B cell (primary cell): Measurements from ENCODE around the gene BNC2. TPM values are rescaled to one million over a fixed set of nuclear protein-coding genes. Genes with fewer than 3 reads are reported as not detected.

ENCODE experiments used
- ATAC-seq: fragments of 200-7000 bp; cut with Tn5 transposase; one replicate; pipeline ENCODE4 v1.10.0; 2021; ENCODE audit warnings: low read depth, mild to moderate bottlenecking, moderate number of reproducible peaks, moderate library complexity
- CTCF ChIA-PET: fragments of 350-600 bp; sonication (Branson Sonifier 250); formaldehyde crosslinking; loops from one replicate; lab custom pipeline; 2021; ENCODE audit warnings: antibody characterized with exemption, inconsistent platforms; lab: Charles Lee
- POLR2A ChIA-PET: fragments of 350-600 bp; sonication (Branson Sonifier 250); formaldehyde crosslinking; loops from one replicate; lab custom pipeline; 2021; ENCODE audit warnings: antibody characterized with exemption; lab: Charles Lee
- DNase-seq: peaks from one replicate; pipeline ENCODE4 v3.0.0; 2013
- H2AFZ ChIP-seq: 2 replicates; pipeline ENCODE4 v1.6.1; 2012; ENCODE audit warnings: mild to moderate bottlenecking, low read depth, low read length; ENCODE audit not compliant: insufficient read depth, poor library complexity, severe bottlenecking
- H3K27ac ChIP-seq, 2 donors: 1 replicate in 1 of 2; 2 replicates in 1 of 2; pipeline ENCODE4 v1.5.1; 2012 to 2013; ENCODE audit warnings: low read length in 2 of 2, mild to moderate bottlenecking in 2 of 2, moderate library complexity in 1 of 2
- H3K27me3 ChIP-seq, 4 experiments: fragments of 200-600 bp in 1 of 4; sonication (generic) in 1 of 4; replicated peaks in 1 of 4; 1 replicate in 2 of 4; 2 replicates in 2 of 4; pipeline versions ENCODE4 v1.6.1 to v1.7.0; 2013 to 2016; ENCODE audit warnings: low read length in 3 of 4, mild to moderate bottlenecking in 2 of 4, mixed read lengths in 1 of 4, moderate library complexity in 1 of 4; ENCODE audit not compliant: insufficient read depth in 4 of 4, control insufficient read depth in 3 of 4; ENCODE audit errors: control extremely low read depth in 1 of 4
- H3K36me3 ChIP-seq, 2 experiments: replicated peaks in 1 of 2; 1 replicate in 1 of 2; 2 replicates in 1 of 2; pipeline versions ENCODE4 v1.6.1 to v1.7.1; 2013; ENCODE audit warnings: low read length in 1 of 2; ENCODE audit not compliant: insufficient read depth in 2 of 2, control insufficient read depth in 1 of 2; ENCODE audit errors: control extremely low read depth in 1 of 2, extremely low read depth in 1 of 2
- H3K4me1 ChIP-seq, 2 donors: fragments of 200-600 bp in 1 of 2; sonication (generic) in 1 of 2; 1 replicate in 1 of 2; 2 replicates in 1 of 2; pipeline versions ENCODE4 v1.5.1 to v1.6.1; 2013 to 2017; ENCODE audit warnings: low read length in 2 of 2; ENCODE audit not compliant: control insufficient read depth in 2 of 2, insufficient read depth in 2 of 2
- H3K4me2 ChIP-seq: replicated peaks from 2 replicates; pipeline ENCODE3; 2012; ENCODE audit warnings: mild to moderate bottlenecking, low read depth, low read length; ENCODE audit not compliant: poor library complexity, severe bottlenecking
- H3K4me3 ChIP-seq, 5 experiments: fragments of 200-600 bp in 1 of 5; sonication (generic) in 1 of 5; 1 replicate in 3 of 5; 2 replicates in 2 of 5; pipeline versions ENCODE4 v1.5.1 to v1.7.0; 2011 to 2016; ENCODE audit warnings: low read length in 4 of 5, mild to moderate bottlenecking in 4 of 5, low read depth in 2 of 5, control low read depth in 1 of 5, moderate library complexity in 1 of 5; ENCODE audit not compliant: insufficient read depth in 1 of 5; ENCODE audit errors: control extremely low read depth in 1 of 5, extremely low read depth in 1 of 5
- H3K79me2 ChIP-seq: fragments of 200-600 bp; sonication (generic); one replicate; pipeline ENCODE4 v1.6.0; 2016; ENCODE audit warnings: low read length; ENCODE audit not compliant: control insufficient read depth, insufficient read depth
- H3K9ac ChIP-seq: fragments of 200-600 bp; sonication (generic); 2 replicates; pipeline ENCODE4 v1.6.1; 2017; ENCODE audit warnings: mild to moderate bottlenecking, low read length, moderate library complexity
- H3K9me3 ChIP-seq, 3 donors: one replicate each; pipeline versions ENCODE4 v1.6.1 to v1.7.1; 2013; ENCODE audit warnings: low read length in 2 of 3; ENCODE audit not compliant: control insufficient read depth in 2 of 3, insufficient read depth in 1 of 3; ENCODE audit errors: control extremely low read depth in 1 of 3
- H4K20me1 ChIP-seq: 2 replicates; pipeline ENCODE4 v1.6.0; 2012; ENCODE audit warnings: mild to moderate bottlenecking, low read length; ENCODE audit not compliant: insufficient read depth, control insufficient read depth, poor library complexity, severe bottlenecking
- H3K27ac Mint-ChIP-seq: one replicate; pipeline ENCODE4 v1.8.0; 2021; ENCODE audit warnings: mixed read lengths
- H3K27me3 Mint-ChIP-seq: one replicate; pipeline ENCODE4 v1.8.0; 2021; ENCODE audit warnings: mixed read lengths
- H3K4me1 Mint-ChIP-seq: one replicate; pipeline ENCODE4 v1.8.0; 2021; ENCODE audit warnings: mixed read lengths
- H3K4me3 Mint-ChIP-seq: one replicate; pipeline ENCODE4 v1.8.0; 2021; ENCODE audit warnings: mixed read lengths
- H3K9me3 Mint-ChIP-seq: one replicate; pipeline ENCODE4 v1.8.0; 2022; ENCODE audit warnings: mixed read lengths; ENCODE audit not compliant: insufficient read depth
- EZH2 ChIP-seq: IDR thresholded peaks from 2 replicates; pipeline ENCODE4 v1.6.1; 2012; ENCODE audit warnings: borderline replicate concordance, low read depth, mild to moderate bottlenecking, moderate library complexity, low read length; ENCODE audit not compliant: insufficient read depth, poor library complexity, severe bottlenecking
- WGBS: methylation state at CpG from one replicate; pipeline ENCODE4 v1.1.5; 2013; ENCODE audit warnings: missing lambda C conversion rate; ENCODE audit not compliant: insufficient coverage; 5-methylcytosine and 5-hydroxymethylcytosine counted together
- intact Hi-C: fragments of 100-400 bp; cut with micrococcal nuclease; formaldehyde crosslinking; loops from one replicate; pipeline ENCODE4 v1.10.0; 2022
- polyA plus RNA-seq: library from polyadenylated mRNA; depleted of rRNA; stranded (reverse); fragments of >200 nt; gene quantifications from 2 replicates; pipeline ENCODE4 v1.2.3, GENCODE V29; 2012
- total RNA-seq, 2 donors: library from RNA; stranded (reverse); fragments of 120-200 nt in 1 of 2; gene quantifications; 1 replicate in 1 of 2; 2 replicates in 1 of 2; pipeline versions ENCODE4 v1.2.3 to v1.2.4, GENCODE V29; 2013 to 2022
- TF ChIP-seq, protein P1 (sequence below): fragments of 200-600 bp; IDR thresholded peaks from one replicate; pipeline ENCODE4 v1.8.0; 2022; ENCODE audit warnings: antibody characterized with exemption, mild to moderate bottlenecking

BNC2 gene
- total and polyA plus RNA-seq, 2 donors (not counting 1 experiment from before 2014, with no cell fraction given): 0.01 TPM; not detected in 1

GRCh38 chr9:16371306-16371705, 499.2 kb downstream of the BNC2 start:
- intact Hi-C loops: no loop called here
- H3K27ac Mint-ChIP-seq: no peak overlapping the region
- Histone ChIP-seq H3K79me2 (no peaks in the 10 kb centered on the region), H3K27me3 (no peaks in the 10 kb centered on the region), H3K4me2 (no peak overlapping the region), H3K4me3 (no peak overlapping the region), H3K4me1 (no peaks in the 10 kb centered on the region), H3K36me3 (no peaks in the 10 kb centered on the region), H4K20me1 (no peaks in the 10 kb centered on the region), H3K9ac (no peak overlapping the region), H2AFZ (no peak overlapping the region), H3K9me3 (peaks cover 0 to 10% (median 0%) of the 10 kb centered on the region in 3 donors), H3K27ac (no peak overlapping the region)
- H3K9me3 Mint-ChIP-seq: no peaks in the 10 kb centered on the region
- ChIA-PET CTCF (no interaction called here), POLR2A (no interaction called here)
- no peak overlapping the region for H3K4me3 Mint-ChIP-seq
- WGBS: 73% methylated on average over 2 of the region's 4 CpGs
- no peak for TF ChIP-seq EZH2
- TF ChIP-seq, protein P1, sequence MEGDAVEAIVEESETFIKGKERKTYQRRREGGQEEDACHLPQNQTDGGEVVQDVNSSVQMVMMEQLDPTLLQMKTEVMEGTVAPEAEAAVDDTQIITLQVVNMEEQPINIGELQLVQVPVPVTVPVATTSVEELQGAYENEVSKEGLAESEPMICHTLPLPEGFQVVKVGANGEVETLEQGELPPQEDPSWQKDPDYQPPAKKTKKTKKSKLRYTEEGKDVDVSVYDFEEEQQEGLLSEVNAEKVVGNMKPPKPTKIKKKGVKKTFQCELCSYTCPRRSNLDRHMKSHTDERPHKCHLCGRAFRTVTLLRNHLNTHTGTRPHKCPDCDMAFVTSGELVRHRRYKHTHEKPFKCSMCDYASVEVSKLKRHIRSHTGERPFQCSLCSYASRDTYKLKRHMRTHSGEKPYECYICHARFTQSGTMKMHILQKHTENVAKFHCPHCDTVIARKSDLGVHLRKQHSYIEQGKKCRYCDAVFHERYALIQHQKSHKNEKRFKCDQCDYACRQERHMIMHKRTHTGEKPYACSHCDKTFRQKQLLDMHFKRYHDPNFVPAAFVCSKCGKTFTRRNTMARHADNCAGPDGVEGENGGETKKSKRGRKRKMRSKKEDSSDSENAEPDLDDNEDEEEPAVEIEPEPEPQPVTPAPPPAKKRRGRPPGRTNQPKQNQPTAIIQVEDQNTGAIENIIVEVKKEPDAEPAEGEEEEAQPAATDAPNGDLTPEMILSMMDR: no peak
- DNase-seq (no peak), ATAC-seq (no peak)
- no peaks in the 10 kb centered on the region for H3K4me1 Mint-ChIP-seq
- no peaks in the 10 kb centered on the region for H3K27me3 Mint-ChIP-seq

- ChIA-PET POLR2A (no interaction called here), CTCF (no interaction called here)
- Histone ChIP-seq H3K36me3 (no peaks in the 10 kb centered on the region), H3K27me3 (no peaks in the 10 kb centered on the region), H3K4me1 (no peaks in the 10 kb centered on the region), H4K20me1 (no peaks in the 10 kb centered on the region), H2AFZ (no peak overlapping the region), H3K9ac (no peak overlapping the region), H3K9me3 (peaks cover 0 to 10% (median 0%) of the 10 kb centered on the region in 3 donors), H3K4me3 (no peak overlapping the region), H3K27ac (no peak overlapping the region), H3K4me2 (no peak overlapping the region), H3K79me2 (no peaks in the 10 kb centered on the region)
- TF ChIP-seq EZH2: no peak
- TF ChIP-seq, protein P1: no peak
- Mint-ChIP-seq H3K27ac (no peak overlapping the region), H3K4me3 (no peak overlapping the region), H3K27me3 (no peaks in the 10 kb centered on the region), H3K4me1 (no peaks in the 10 kb centered on the region), H3K9me3 (no peaks in the 10 kb centered on the region)
- no peak for ATAC-seq
- WGBS: 96% methylated on average over 10 of the region's 13 CpGs
- no peak for DNase-seq
- intact Hi-C loops: no loop called here
Observed at GRCh38 chr9:16370647-16371046, 499.8 kb downstream of the BNC2 start.
